Tibial nerve (tissue), 3 donors: ENCODE measurements around the gene CMBL.

Experiments used
- POLR2A ChIP-seq, 2 donors: fragments of 450-650 bp; IDR thresholded peaks; one replicate each; pipeline ENCODE4 v1.6.1; 2017; ENCODE audit warnings: antibody characterized with exemption in 2 of 2, mild to moderate bottlenecking in 2 of 2, moderate library complexity in 2 of 2
- TF ChIP-seq, protein P1 (sequence below), 5 experiments: fragments of 200-600 bp in 3 of 5; fragments of 450-650 bp in 2 of 5; sonication (generic) in 3 of 5; IDR thresholded peaks; one replicate each; pipeline ENCODE4 v1.5.1; 2016 to 2019; ENCODE audit warnings: antibody characterized with exemption in 5 of 5, mild to moderate bottlenecking in 3 of 5, moderate library complexity in 2 of 5

DNA sequence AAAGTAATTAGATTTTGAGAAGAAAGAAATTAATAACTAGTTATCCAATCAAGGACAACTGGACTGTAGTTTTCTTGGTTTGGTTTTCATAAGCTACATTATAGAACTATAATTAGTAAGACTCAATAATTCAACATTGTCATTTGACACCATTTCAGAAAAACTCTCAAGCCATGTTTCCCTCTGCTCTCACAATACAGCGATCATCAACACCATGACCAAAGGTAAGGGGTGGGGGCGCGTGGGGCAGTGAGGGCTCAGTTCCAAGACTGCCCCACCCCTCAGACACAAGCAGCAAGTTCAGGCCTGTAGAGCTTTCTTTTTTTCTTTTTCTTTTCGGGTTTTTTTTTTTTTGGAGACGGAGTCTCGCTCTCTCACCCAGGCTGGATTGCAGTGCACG, 6.4 kb downstream of the CMBL start:
- TF ChIP-seq, protein P1, sequence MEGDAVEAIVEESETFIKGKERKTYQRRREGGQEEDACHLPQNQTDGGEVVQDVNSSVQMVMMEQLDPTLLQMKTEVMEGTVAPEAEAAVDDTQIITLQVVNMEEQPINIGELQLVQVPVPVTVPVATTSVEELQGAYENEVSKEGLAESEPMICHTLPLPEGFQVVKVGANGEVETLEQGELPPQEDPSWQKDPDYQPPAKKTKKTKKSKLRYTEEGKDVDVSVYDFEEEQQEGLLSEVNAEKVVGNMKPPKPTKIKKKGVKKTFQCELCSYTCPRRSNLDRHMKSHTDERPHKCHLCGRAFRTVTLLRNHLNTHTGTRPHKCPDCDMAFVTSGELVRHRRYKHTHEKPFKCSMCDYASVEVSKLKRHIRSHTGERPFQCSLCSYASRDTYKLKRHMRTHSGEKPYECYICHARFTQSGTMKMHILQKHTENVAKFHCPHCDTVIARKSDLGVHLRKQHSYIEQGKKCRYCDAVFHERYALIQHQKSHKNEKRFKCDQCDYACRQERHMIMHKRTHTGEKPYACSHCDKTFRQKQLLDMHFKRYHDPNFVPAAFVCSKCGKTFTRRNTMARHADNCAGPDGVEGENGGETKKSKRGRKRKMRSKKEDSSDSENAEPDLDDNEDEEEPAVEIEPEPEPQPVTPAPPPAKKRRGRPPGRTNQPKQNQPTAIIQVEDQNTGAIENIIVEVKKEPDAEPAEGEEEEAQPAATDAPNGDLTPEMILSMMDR (IDR thresholded peaks at IDR 0.05): no peak
- TF ChIP-seq POLR2A (IDR thresholded peaks at IDR 0.05): no peak
